GM12878 (cell line): ENCODE data around the gene H19. TPM values are rescaled to one million over a fixed set of nuclear protein-coding genes. Genes with fewer than 3 reads are reported as not detected.

Source experiments
- BCLAF1 ChIP-seq: fragments of 450-650 bp; IDR thresholded peaks from 2 replicates; pipeline ENCODE4 v1.6.1; 2017; ENCODE audit warnings: antibody characterized with exemption, mild to moderate bottlenecking, moderate library complexity
- EED ChIP-seq: sonication (generic); IDR thresholded peaks from 2 replicates; pipeline ENCODE4 v1.6.1; 2016; ENCODE audit warnings: antibody characterized with exemption, low read depth
- JUNB ChIP-seq: IDR thresholded peaks from 2 replicates; pipeline ENCODE4 v1.6.1; 2016; ENCODE audit warnings: antibody characterized with exemption, mild to moderate bottlenecking
- KAT2A ChIP-seq: conservative IDR thresholded peaks from 2 replicates; pipeline ENCODE4 v1.6.1; 2011; ENCODE audit warnings: low read depth, low read length; ENCODE audit not compliant: control insufficient read depth
- NFIC ChIP-seq: IDR thresholded peaks from 2 replicates; pipeline ENCODE4 v1.6.1; 2012; ENCODE audit warnings: low read depth, mild to moderate bottlenecking, inconsistent platforms, low read length, moderate library complexity
- PML ChIP-seq: IDR thresholded peaks from 2 replicates; pipeline ENCODE4 v1.6.1; 2012; ENCODE audit warnings: low read length, inconsistent platforms
- PRDM15 ChIP-seq: fragments of 450-650 bp; formaldehyde crosslinking; IDR thresholded peaks from 2 replicates; pipeline ENCODE4 v1.4.0; 2020; ENCODE audit warnings: mild to moderate bottlenecking, moderate library complexity
- RB1 ChIP-seq: fragments of 450-650 bp; formaldehyde crosslinking; IDR thresholded peaks from 2 replicates; pipeline ENCODE4 v1.6.1; 2017; ENCODE audit warnings: mild to moderate bottlenecking, borderline replicate concordance
- SMAD5 ChIP-seq: IDR thresholded peaks from 2 replicates; pipeline ENCODE4 v1.6.1; 2016; ENCODE audit warnings: antibody characterized with exemption, low read depth
- ZBTB11 ChIP-seq: fragments of 450-650 bp; formaldehyde crosslinking; IDR thresholded peaks from 2 replicates; pipeline ENCODE4 v1.5.0; 2022; ENCODE audit warnings: mild to moderate bottlenecking, missing genetic modification characterization
- ZBTB33 ChIP-seq: fragments of 450-650 bp; IDR thresholded peaks from 2 replicates; pipeline ENCODE4 v1.6.1; 2017; ENCODE audit warnings: mild to moderate bottlenecking
- ZNF274 ChIP-seq: IDR thresholded peaks from one replicate; pipeline ENCODE4 v1.8.0; 2011; ENCODE audit not compliant: insufficient read length, insufficient read depth
- polyA plus RNA-seq, 11 experiments: library from polyadenylated mRNA; depleted of rRNA in 4 of 11; unstranded in 6 of 11; stranded (reverse) in 5 of 11; fragments of >200 nt; fragmentation: Nextera tagmentation in 4 of 11; fragmentation: Illumina TruSeq in 1 of 11; extraction: Ambion mirVana in 4 of 11; extraction: Trizol in 1 of 11; gene quantifications; 1 replicate in 1 of 11; 2 replicates in 10 of 11; pipeline versions ENCODE4 v1.2.1 to v1.2.3, GENCODE V29; 2011 to 2016; ENCODE audit warnings: inconsistent platforms in 2 of 11, missing spikeins in 2 of 11, low read depth in 1 of 11
- total RNA-seq, 4 experiments: library from RNA; depleted of rRNA in 3 of 4; stranded (reverse); fragments of >200 nt in 3 of 4; fragmentation: Illumina TruSeq in 1 of 4; extraction: Trizol in 1 of 4; gene quantifications; 2 replicates each; pipeline versions ENCODE4 v1.2.1 to v1.2.3, GENCODE V29; 2013 to 2021

The H19 gene
- total and polyA plus RNA-seq, 10 of the 15 experiments (the other 5 are each of a cell fraction or from before 2014, with no cell fraction given): 0.04 to 1.2 (median 0.31) TPM; not detected in 6

- TF ChIP-seq ZBTB11 (CRISPR knock-in tag): no peak
- no peak for TF ChIP-seq KAT2A
- no peak for TF ChIP-seq ZBTB33
- TF ChIP-seq EED: no peak
- TF ChIP-seq RB1: no peak
- TF ChIP-seq PML: no peak
- TF ChIP-seq JUNB: no peak
- TF ChIP-seq SMAD5: no peak
- TF ChIP-seq ZNF274: no peak
- no peak for TF ChIP-seq NFIC
- no peak for TF ChIP-seq BCLAF1
- no peak for TF ChIP-seq PRDM15 (CRISPR knock-in tag)
Measured at GRCh38 chr11:1969035-1969434, 28.6 kb downstream of the H19 start (continued).
